HL-60/S4 treated with retinoic acid at 250 ng/mL for 4 days and 3 days (cell line): ENCODE results near the gene CDC45.

Source experiments
- in situ Hi-C: fragments of 300-500 bp; cut with MboI; formaldehyde crosslinking; loops from 2 replicates; pipeline ENCODE4 v1.7.0; 2022; ENCODE audit warnings: low sequenced_read_pairs

Gene CDC45

DNA sequence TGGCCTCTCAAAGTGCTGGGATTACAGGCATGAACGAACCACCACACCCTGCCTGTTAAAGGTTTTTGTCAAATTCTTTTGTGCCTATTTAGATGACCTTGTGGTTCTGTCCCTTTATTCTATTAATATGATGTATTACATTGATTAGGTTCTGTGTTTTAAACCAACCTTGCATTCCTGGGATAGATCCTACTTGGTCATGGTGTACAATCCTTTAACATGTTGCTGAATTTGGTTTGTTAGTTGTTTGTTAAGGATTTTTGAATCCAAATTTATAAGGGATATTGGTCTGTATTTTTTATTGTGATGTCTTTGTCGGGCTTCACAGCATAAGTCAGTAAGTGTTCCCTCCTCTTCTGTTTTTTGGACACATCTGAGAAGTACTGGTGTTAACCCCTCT is 73.5 kb downstream of the CDC45 start:
- in situ Hi-C loops = no loop called here

DNA sequence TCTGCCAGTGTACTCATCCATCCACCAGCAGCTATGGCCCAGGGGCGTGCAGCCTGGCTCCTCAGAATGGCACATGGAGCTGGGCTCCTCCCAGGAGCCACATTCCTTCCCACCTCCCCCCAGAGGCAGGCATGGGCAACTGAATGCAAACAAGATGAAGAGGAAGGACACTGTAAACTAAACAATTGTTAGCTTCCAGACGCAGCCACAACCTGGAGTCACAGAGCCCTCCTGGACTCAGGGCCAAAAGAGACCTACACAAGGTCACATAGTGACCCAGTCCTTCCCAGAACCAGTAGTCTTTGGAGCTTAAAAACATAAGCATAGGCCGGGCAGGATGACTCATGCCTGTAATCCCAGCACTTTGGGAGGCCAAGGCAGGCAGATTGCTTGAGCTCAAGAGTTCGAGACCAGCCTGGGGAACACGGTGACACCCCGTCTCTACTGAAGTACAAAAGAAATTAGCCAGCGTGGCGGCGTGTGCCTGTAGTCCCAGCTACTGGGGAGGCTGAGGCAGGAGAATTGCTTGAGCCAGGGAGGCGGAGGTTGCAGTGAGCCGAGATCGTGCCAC is 75.2 kb downstream of the CDC45 start:
- in situ Hi-C loops = no loop called here

DNA sequence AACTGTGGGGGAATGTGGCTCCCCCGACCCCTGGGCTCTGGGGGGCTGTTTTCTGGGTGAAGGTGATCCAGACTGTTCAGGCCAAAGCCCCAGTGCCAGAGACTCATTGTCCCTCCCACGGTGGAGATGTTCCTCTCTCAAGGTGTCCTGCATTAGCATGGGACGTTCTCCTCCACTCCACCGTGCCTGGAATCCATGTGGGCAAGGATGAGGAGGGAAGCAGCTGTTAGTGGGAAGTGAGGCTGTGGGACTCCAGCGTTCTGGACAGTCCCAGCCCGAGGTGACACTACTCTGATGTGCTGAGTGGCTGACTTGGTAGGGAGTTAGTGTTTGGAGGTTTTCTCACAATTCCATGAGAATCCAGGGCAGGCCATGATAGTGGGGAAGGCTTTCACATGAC is 75.9 kb downstream of the CDC45 start:
- in situ Hi-C loops = no loop called here

- in situ Hi-C loops = no loop called here
Measured at GRCh38 chr22:19556963-19557545, 77.3 kb downstream of the CDC45 start.

DNA sequence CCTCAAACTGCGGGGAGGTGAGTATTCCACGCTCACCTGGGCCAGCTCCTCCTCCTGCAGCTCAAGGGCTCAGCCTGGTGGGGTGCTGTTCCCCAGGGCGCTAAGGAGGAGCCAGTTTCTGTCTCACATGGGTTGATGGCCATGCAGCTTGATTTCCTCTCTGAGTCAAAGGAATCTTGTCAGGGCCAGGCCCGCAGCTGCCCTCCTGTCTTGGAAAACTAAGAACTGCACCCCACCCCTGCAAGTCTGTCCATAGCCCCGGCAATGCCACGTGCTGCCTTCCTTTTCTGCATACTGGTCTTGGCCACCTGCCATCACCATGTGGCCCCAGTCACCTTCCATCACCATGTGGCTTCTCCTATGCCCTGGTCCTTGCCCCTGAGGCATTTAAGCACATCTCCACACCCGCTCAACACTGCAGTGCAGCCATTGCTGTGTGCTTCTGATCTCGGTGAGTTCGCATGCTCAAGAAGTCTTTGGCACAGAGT is 79.6 kb downstream of the CDC45 start:
- in situ Hi-C loops = no loop called here

- in situ Hi-C loops = no loop called here
Measured at GRCh38 chr22:19559956-19560355, 80.2 kb downstream of the CDC45 start.

GRCh38 chr22:19565382-19566278 is 85.9 kb downstream of the CDC45 start:
- in situ Hi-C loops = no loop called here

DNA sequence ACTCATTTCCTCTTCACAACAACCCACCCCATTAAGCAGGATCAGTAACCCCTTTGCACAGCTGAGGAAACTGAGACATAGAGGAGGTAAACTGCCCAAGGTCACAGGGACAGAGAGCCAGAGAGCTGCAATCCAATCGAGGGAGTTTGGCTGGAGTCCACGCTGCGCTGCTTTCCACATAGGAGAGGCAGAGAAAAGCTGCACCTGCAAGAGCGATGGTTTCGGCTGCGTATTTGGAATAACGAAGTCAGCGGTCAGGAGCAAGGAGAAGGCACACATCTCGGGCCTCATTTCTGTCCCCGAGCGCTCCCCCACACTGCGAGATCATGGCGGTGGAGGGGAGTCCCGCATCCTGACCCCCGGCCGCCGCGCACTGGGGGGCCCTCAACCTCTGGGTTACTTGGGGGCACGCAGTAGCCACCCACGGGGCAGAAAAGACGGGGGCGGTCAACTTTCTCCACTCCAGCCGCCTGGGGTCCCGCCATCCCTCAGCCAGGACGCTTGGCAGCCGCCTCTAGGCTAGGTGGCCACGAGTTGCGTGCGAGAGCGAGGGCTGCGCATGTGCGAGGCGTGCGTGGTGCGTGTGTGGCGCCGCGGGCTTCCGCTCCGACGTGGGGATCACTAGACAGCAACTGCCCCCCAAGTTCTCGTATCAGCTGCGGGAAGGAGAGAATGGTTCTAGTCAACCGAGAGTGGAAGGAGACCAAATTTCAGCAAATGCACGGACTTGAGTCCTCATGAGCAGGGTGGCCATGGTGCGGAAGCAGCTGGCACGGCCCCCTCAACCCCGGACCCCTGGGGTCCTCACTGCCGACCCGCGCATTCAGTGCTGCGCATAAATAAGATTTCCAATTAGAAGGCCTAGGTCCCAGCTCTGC is 86.8 kb downstream of the CDC45 start:
- in situ Hi-C loops = no loop called here

GRCh38 chr22:19567157-19568009 is 87.7 kb downstream of the CDC45 start:
- in situ Hi-C loops = no loop called here

- in situ Hi-C loops = no loop called here
Measured at GRCh38 chr22:19568337-19569275, 88.9 kb downstream of the CDC45 start.

- in situ Hi-C loops = no loop called here
Measured at GRCh38 chr22:19569276-19569640, 89.5 kb downstream of the CDC45 start.

DNA sequence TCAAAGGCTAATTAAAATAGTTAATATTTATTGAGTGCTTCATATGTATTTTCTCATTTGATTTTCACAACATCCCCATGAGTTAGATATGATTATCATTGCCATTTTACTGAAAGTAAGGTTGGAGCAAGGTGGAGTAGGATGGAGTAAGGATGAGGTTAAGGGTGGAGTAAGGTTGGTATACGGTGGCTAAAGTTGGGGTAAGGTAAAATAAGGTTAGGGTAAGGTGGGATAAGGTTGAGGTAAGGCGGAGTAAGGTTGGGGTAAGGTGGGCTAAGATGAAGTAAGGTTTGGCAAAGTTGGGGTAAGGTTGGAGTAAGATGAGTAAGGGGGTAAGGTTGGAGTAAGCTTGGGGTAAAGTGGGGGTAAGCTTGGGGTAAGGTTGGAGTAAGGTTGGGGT is 90.3 kb downstream of the CDC45 start:
- in situ Hi-C loops = no loop called here
